HepG2 (cell line): ENCODE results near the gene SYVN1. TPM values are rescaled to one million over a fixed set of nuclear protein-coding genes. Genes with fewer than 3 reads are reported as not detected.

Source experiments
- ATAC-seq: fragments of 200-7000 bp; cut with Tn5 transposase; 3 replicates; pipeline ENCODE4 v1.9.1; 2020; ENCODE audit warnings: mild to moderate bottlenecking, moderate library complexity
- BruUV-seq: library from RNA; stranded (reverse); fragments of 400-500 nt; replicated peaks from 2 replicates; lab custom pipeline; 2021; lab: Mats Ljungman, UMichigan
- CTCF ChIA-PET: fragments of 300-600 bp; formaldehyde crosslinking; extraction: SDS; loops from one replicate; lab custom pipeline; 2021; ENCODE audit warnings: low total read pairs, inconsistent platforms, low intra/inter-chr PET ratio; lab: Yijun Ruan, JAX
- POLR2A ChIA-PET: fragments of 350-600 bp; sonication (Branson Sonifier 250); formaldehyde crosslinking; loops from one replicate; lab custom pipeline; 2020; ENCODE audit warnings: antibody characterized with exemption, inconsistent platforms; lab: Yijun Ruan, JAX
- DNase-seq: peaks from one replicate; pipeline ENCODE4 v3.0.0-alpha.2; 2015; ENCODE audit warnings: low spot score
- FAIRE-seq: peaks from 3 replicates; lab custom pipeline; 2011; peaks lifted over from hg19 to GRCh38; lab: Jason Lieb, UNC
- H2AFZ ChIP-seq: one replicate; pipeline ENCODE4 v1.6.1; 2011; ENCODE audit warnings: low read length, inconsistent platforms
- H3K27ac ChIP-seq: fragments of 300-600 bp; 3 replicates; pipeline ENCODE4 v1.8.0; 2011; ENCODE audit warnings: mixed run types, mild to moderate bottlenecking, mixed read lengths, low read length, inconsistent platforms; ENCODE audit not compliant: insufficient read depth; ENCODE audit errors: extremely low read length
- H3K27me3 ChIP-seq, 2 experiments: fragments of 200-600 bp in 1 of 2; 2 replicates in 1 of 2; 3 replicates in 1 of 2; pipeline versions ENCODE4 v1.6.0 to v1.8.0; 2011; ENCODE audit warnings: low read length in 2 of 2, mild to moderate bottlenecking in 2 of 2, moderate library complexity in 2 of 2, inconsistent platforms in 1 of 2; ENCODE audit not compliant: insufficient read depth in 2 of 2, control insufficient read depth in 1 of 2
- H3K36me3 ChIP-seq, 2 experiments: fragments of 200-600 bp in 1 of 2; replicated peaks in 1 of 2; 2 replicates in 1 of 2; 3 replicates in 1 of 2; pipeline versions ENCODE4 v1.5.1 to v1.8.0; 2011; ENCODE audit warnings: low read length in 2 of 2, inconsistent platforms in 1 of 2; ENCODE audit not compliant: insufficient read depth in 2 of 2, control insufficient read depth in 1 of 2
- H3K4me1 ChIP-seq: 2 replicates; pipeline ENCODE4 v1.5.1; 2012; ENCODE audit warnings: low read length, inconsistent platforms; ENCODE audit not compliant: insufficient read depth
- H3K4me2 ChIP-seq: 2 replicates; pipeline ENCODE4 v1.6.0; 2011; ENCODE audit warnings: low read depth, low read length, inconsistent platforms
- H3K4me3 ChIP-seq, 3 experiments: fragments of 200-600 bp in 1 of 3; sonication (generic), shearing (Covaris generic) in 1 of 3; replicated peaks in 1 of 3; 2 replicates each; pipeline ENCODE4 v1.5.1; 2011 to 2016; ENCODE audit warnings: low read length in 3 of 3, inconsistent platforms in 2 of 3, low read depth in 2 of 3, mild to moderate bottlenecking in 2 of 3, control low read depth in 1 of 3, mixed read lengths in 1 of 3; ENCODE audit not compliant: insufficient read depth in 1 of 3
- H3K79me2 ChIP-seq: one replicate; pipeline ENCODE4 v1.6.1; 2011; ENCODE audit warnings: low read length, inconsistent platforms; ENCODE audit not compliant: insufficient read depth
- H3K9ac ChIP-seq: 2 replicates; pipeline ENCODE4 v1.6.0; 2011; ENCODE audit warnings: mild to moderate bottlenecking, low read depth, low read length, inconsistent platforms; ENCODE audit not compliant: insufficient read depth
- H3K9me3 ChIP-seq: 2 replicates; pipeline ENCODE4 v1.5.1; 2012; ENCODE audit warnings: mild to moderate bottlenecking, low read length
- H4K20me1 ChIP-seq: 2 replicates; pipeline ENCODE4 v1.6.0; 2011; ENCODE audit warnings: inconsistent platforms, mild to moderate bottlenecking, low read length, moderate library complexity; ENCODE audit not compliant: insufficient read depth
- ETV6 ChIP-seq: sonication (generic); formaldehyde crosslinking; conservative IDR thresholded peaks from 2 replicates; pipeline ENCODE4 v1.4.0; 2020; ENCODE audit warnings: missing genetic modification reagents
- HIVEP1 ChIP-seq: sonication (generic); formaldehyde crosslinking; IDR thresholded peaks from 2 replicates; pipeline ENCODE4 v1.4.0; 2020; ENCODE audit warnings: mild to moderate bottlenecking, missing genetic modification reagents
- KDM5B ChIP-seq: sonication (generic); formaldehyde crosslinking; IDR thresholded peaks from 2 replicates; pipeline ENCODE4 v1.4.0; 2020; ENCODE audit warnings: missing genetic modification reagents, mild to moderate bottlenecking, borderline replicate concordance
- MLLT10 ChIP-seq: sonication (generic); formaldehyde crosslinking; IDR thresholded peaks from 2 replicates; pipeline ENCODE4 v1.4.0; 2020; ENCODE audit warnings: missing genetic modification reagents
- MTA3 ChIP-seq: sonication (generic); formaldehyde crosslinking; IDR thresholded peaks from 2 replicates; pipeline ENCODE4 v1.4.0; 2020; ENCODE audit warnings: missing genetic modification reagents
- MYC ChIP-seq: sonication (generic); formaldehyde crosslinking; IDR thresholded peaks from 2 replicates; pipeline ENCODE4 v1.9.0; 2021; ENCODE audit warnings: missing genetic modification reagents, borderline replicate concordance
- NRL ChIP-seq: sonication (generic); formaldehyde crosslinking; IDR thresholded peaks from 2 replicates; pipeline ENCODE4 v1.5.0; 2020; ENCODE audit warnings: missing genetic modification reagents, mild to moderate bottlenecking, moderate library complexity, borderline replicate concordance
- PAWR ChIP-seq: sonication (generic); formaldehyde crosslinking; IDR thresholded peaks from 2 replicates; pipeline ENCODE4 v1.4.0; 2020; ENCODE audit warnings: missing genetic modification reagents, mild to moderate bottlenecking, borderline replicate concordance
- ZNF317 ChIP-seq: sonication (generic); formaldehyde crosslinking; IDR thresholded peaks from 2 replicates; pipeline ENCODE4 v1.5.0; 2020; ENCODE audit warnings: mild to moderate bottlenecking, missing genetic modification reagents
- ZNF331 ChIP-seq: sonication (generic); formaldehyde crosslinking; IDR thresholded peaks from 2 replicates; pipeline ENCODE4 v1.4.0; 2020; ENCODE audit warnings: missing genetic modification reagents
- ZNF431 ChIP-seq: sonication (generic); formaldehyde crosslinking; IDR thresholded peaks from 2 replicates; pipeline ENCODE4 v1.9.0; 2022; ENCODE audit warnings: missing genetic modification reagents, low read depth, mild to moderate bottlenecking, borderline replicate concordance
- ZSCAN25 ChIP-seq: sonication (generic); formaldehyde crosslinking; IDR thresholded peaks from 2 replicates; pipeline ENCODE4 v1.8.0; 2022; ENCODE audit warnings: mild to moderate bottlenecking, missing genetic modification reagents
- WGBS: methylation state at CpG from one replicate; pipeline ENCODE4 v1.1.6; 2017; ENCODE audit warnings: low lambda C conversion rate; 5-methylcytosine and 5-hydroxymethylcytosine counted together
- in situ Hi-C: cut with HindIII; loops from 2 replicates; pipeline ENCODE4 v1.10.0; 2017; ENCODE audit warnings: low pct_unique_long_range_greater_than_20kb; ENCODE audit not compliant: extremely low pct_ligation_motif_present
- intact Hi-C: fragments of 100-400 bp; cut with micrococcal nuclease; formaldehyde crosslinking; loops from one replicate; pipeline ENCODE4 v1.10.0; 2022; ENCODE audit not compliant: unreplicated experiment
- polyA plus RNA-seq, 8 experiments: library from polyadenylated mRNA; depleted of rRNA in 3 of 8; stranded (reverse) in 7 of 8; unstranded in 1 of 8; fragments of >200 nt; fragmentation: Illumina TruSeq in 4 of 8; extraction: Trizol in 4 of 8; gene quantifications; 2 replicates each; pipeline versions ENCODE4 v1.2.1 to v1.2.3, GENCODE V29; 2011 to 2016; ENCODE audit warnings: low read depth in 4 of 8, missing spikeins in 1 of 8, mixed read lengths in 1 of 8; ENCODE audit not compliant: insufficient read depth in 1 of 8
- total RNA-seq, 5 experiments: library from RNA; depleted of rRNA; stranded (reverse); fragments of >200 nt; fragmentation: Illumina TruSeq; extraction: Trizol; gene quantifications; 2 replicates each; pipeline ENCODE4 v1.2.3, GENCODE V29; 2016; ENCODE audit warnings: low read depth in 1 of 5
- TF ChIP-seq, protein P1 (sequence below): sonication (generic); formaldehyde crosslinking; IDR thresholded peaks from 2 replicates; pipeline ENCODE4 v1.8.0; 2022; ENCODE audit warnings: mild to moderate bottlenecking, missing genetic modification reagents, borderline replicate concordance
- TF ChIP-seq, protein P2 (sequence below): sonication (generic); formaldehyde crosslinking; IDR thresholded peaks from 2 replicates; pipeline ENCODE4 v1.4.0; 2020; ENCODE audit warnings: mild to moderate bottlenecking, missing genetic modification reagents
- TF ChIP-seq, protein P3 (sequence below): sonication (generic); formaldehyde crosslinking; IDR thresholded peaks from 2 replicates; pipeline ENCODE4 v1.5.0; 2020; ENCODE audit warnings: mild to moderate bottlenecking, low read depth, missing genetic modification reagents, borderline replicate concordance
- TF ChIP-seq, protein P4 (sequence below): sonication (generic); formaldehyde crosslinking; IDR thresholded peaks from 2 replicates; pipeline ENCODE4 v1.4.0; 2020; ENCODE audit warnings: missing genetic modification reagents

SYVN1 gene
- total and polyA plus RNA-seq, 2 of the 13 experiments (the other 11 are each of a cell fraction or from before 2014, with no cell fraction given): 10.3 to 22.5 TPM

DNA sequence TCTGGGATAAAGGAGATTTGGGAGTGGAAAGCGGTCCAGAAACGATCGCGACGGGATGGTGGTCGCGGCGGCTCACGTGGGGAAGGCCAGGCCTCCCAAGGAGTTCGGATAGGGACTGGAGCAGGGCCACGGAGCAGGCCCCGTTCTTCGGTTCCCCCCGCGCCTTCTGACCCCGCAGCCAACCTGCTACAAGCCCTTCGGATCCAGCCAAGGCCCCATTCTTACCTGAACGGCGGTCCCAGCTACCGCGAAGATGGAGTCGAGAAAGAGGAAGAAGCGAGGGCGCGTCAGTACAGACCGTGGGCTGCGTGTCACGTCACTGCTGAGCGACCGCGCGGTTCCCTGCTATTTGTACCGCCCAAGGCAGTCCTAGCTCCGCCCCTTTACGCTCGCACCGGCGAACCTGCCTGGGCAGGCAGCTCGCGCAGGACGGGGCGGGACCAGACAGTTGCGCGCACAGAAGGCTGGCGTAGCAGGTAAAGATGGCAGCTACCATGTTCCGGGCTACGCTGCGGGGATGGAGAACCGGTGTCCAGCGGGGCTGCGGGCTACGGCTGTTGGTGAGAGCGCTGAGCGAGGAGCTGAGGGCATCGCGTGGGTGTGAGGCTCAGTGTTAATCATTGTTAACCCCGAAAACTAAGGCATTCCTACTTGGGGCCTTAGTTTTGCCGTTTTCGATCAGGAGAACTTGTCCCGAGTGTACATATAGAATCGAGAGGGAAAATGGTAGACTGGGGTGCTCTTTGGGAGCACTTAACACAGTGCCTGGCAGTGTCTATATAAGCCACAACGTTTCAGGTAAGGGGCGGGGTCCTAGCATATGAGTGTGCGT lies 12.2 kb downstream of the SYVN1 start, which contains the start of the genes FAU and MRPL49:
Gene FAU (minus strand): TSS at position 270 of the 832 bp plus-strand sequence. CDS start 321 bp downstream, outside the sequence.
Gene MRPL49 (plus strand): TSS at position 457 of the 832 bp plus-strand sequence. CDS start 26 bp downstream, at position 483.
- intact Hi-C loops (no loop called here), in situ Hi-C loops (no loop called here)
- H3K27me3 ChIP-seq: no peaks in the 10 kb centered on the region; a peak in 1 of 5 replicates
- DNase-seq (peak; percentile 93), ATAC-seq (peak; percentile 83), FAIRE-seq (peak; percentile 80)
- no peaks in the 10 kb centered on the region for H4K20me1 ChIP-seq
- ChIA-PET POLR2A (interaction anchor here (0.5 to 4.9 kb wide), 36 partner anchors 9 to 530 kb away, joined by 3 to 105 read pairs (median 4); partner anchors contain the start of genes ARL2, BATF2, CAPN1 and DPF2), CTCF (no interaction called here)
- peak within 1 kb of the TSS; percentile 95 for H3K9ac ChIP-seq
- H3K4me1 ChIP-seq: peaks cover 37% of the 10 kb centered on the region
- peak within 1 kb of the TSS; percentile 79 to 91 (median 81) for H3K4me3 ChIP-seq
- WGBS: 2% methylated on average over 55 of the region's 64 CpGs
- peaks cover 44% of the 10 kb centered on the region for H3K79me2 ChIP-seq
- H3K27ac ChIP-seq: peak within 1 kb of the TSS; percentile 76
- peaks cover 20 to 50% of the 10 kb centered on the region in 2 experiments for H3K36me3 ChIP-seq
- H3K9me3 ChIP-seq: no peaks in the 10 kb centered on the region
- H3K4me2 ChIP-seq: peak within 1 kb of the TSS; percentile 96
- no peak within 1 kb of the TSS for H2AFZ ChIP-seq
- BruUV-seq: TSS peak; percentile 78
- peak; percentile 65; the same call in 1 of the 2 replicates for TF ChIP-seq KDM5B
- TF ChIP-seq, protein P1, sequence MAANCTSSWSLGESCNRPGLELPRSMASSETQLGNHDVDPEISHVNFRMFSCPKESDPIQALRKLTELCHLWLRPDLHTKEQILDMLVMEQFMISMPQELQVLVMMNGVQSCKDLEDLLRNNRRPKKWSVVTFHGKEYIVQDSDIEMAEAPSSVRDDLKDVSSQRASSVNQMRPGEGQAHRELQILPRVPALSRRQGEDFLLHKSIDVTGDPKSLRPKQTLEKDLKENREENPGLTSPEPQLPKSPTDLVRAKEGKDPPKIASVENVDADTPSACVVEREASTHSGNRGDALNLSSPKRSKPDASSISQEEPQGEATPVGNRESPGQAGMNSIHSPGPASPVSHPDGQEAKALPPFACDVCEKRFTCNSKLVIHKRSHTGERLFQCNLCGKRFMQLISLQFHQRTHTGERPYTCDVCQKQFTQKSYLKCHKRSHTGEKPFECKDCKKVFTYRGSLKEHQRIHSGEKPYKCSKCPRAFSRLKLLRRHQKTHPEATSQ: 0 out of 2 replicates have a peak, but pooled peaks have one; percentile 39
- TF ChIP-seq MLLT10 (CRISPR knock-in tag): no peak
- TF ChIP-seq, protein P2, sequence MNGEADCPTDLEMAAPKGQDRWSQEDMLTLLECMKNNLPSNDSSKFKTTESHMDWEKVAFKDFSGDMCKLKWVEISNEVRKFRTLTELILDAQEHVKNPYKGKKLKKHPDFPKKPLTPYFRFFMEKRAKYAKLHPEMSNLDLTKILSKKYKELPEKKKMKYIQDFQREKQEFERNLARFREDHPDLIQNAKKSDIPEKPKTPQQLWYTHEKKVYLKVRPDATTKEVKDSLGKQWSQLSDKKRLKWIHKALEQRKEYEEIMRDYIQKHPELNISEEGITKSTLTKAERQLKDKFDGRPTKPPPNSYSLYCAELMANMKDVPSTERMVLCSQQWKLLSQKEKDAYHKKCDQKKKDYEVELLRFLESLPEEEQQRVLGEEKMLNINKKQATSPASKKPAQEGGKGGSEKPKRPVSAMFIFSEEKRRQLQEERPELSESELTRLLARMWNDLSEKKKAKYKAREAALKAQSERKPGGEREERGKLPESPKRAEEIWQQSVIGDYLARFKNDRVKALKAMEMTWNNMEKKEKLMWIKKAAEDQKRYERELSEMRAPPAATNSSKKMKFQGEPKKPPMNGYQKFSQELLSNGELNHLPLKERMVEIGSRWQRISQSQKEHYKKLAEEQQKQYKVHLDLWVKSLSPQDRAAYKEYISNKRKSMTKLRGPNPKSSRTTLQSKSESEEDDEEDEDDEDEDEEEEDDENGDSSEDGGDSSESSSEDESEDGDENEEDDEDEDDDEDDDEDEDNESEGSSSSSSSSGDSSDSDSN (CRISPR knock-in tag): peak; percentile 72; the same call in 1 of the 2 replicates
- TF ChIP-seq ZNF317 (CRISPR knock-in tag): peak; percentile 70; the same call in 1 of the 2 replicates
- TF ChIP-seq NRL (CRISPR knock-in tag): peak; percentile 12; the same call in 1 of the 2 replicates
- TF ChIP-seq, protein P3, sequence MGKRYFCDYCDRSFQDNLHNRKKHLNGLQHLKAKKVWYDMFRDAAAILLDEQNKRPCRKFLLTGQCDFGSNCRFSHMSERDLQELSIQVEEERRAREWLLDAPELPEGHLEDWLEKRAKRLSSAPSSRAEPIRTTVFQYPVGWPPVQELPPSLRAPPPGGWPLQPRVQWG (CRISPR knock-in tag): peak; percentile 85; the same call in 1 of the 2 replicates
- TF ChIP-seq ZNF331: peak; percentile 53
- no peak; the same call in 1 of the 2 replicates for TF ChIP-seq PAWR
- TF ChIP-seq ETV6 (CRISPR knock-in tag): 0 out of 2 replicates have a peak, but pooled peaks have one; percentile 34
- peak; percentile 83; the same call in 1 of the 2 replicates for TF ChIP-seq ZNF431 (CRISPR knock-in tag)
- TF ChIP-seq ZSCAN25 (CRISPR knock-in tag): 0 out of 2 replicates have a peak, but pooled peaks have one; percentile 15
- peak; percentile 84; the same call in 1 of the 2 replicates for TF ChIP-seq MYC (CRISPR knock-in tag)
- TF ChIP-seq, protein P4, sequence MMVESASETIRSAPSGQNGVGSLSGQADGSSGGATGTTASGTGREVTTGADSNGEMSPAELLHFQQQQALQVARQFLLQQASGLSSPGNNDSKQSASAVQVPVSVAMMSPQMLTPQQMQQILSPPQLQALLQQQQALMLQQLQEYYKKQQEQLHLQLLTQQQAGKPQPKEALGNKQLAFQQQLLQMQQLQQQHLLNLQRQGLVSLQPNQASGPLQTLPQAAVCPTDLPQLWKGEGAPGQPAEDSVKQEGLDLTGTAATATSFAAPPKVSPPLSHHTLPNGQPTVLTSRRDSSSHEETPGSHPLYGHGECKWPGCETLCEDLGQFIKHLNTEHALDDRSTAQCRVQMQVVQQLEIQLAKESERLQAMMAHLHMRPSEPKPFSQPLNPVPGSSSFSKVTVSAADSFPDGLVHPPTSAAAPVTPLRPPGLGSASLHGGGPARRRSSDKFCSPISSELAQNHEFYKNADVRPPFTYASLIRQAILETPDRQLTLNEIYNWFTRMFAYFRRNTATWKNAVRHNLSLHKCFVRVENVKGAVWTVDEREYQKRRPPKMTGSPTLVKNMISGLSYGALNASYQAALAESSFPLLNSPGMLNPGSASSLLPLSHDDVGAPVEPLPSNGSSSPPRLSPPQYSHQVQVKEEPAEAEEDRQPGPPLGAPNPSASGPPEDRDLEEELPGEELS (CRISPR knock-in tag): peak; percentile 18; the same call in 1 of the 2 replicates
- TF ChIP-seq HIVEP1 (CRISPR knock-in tag): peak; percentile 85; the same call in 1 of the 2 replicates
- no peak for TF ChIP-seq MTA3
